Uterus (tissue), 4 donors: ENCODE measurements around the gene TTC3. TPM values are rescaled to one million over a fixed set of nuclear protein-coding genes. Genes with fewer than 3 reads are reported as not detected.
A peak's percentile ranks its signal among the peaks of the same experiment; 100 is the strongest.

ENCODE experiments used
- DNase-seq, 2 donors: peaks; one replicate each; pipeline ENCODE4 v3.0.0-alpha.2; 2019 to 2020
- H3K27ac ChIP-seq, 2 donors: fragments of 200-600 bp; sonication (generic); 1 replicate in 1 of 2; 2 replicates in 1 of 2; pipeline ENCODE4 v1.5.1; 2016 to 2018
- H3K27me3 ChIP-seq, 2 donors: fragments of 200-600 bp; sonication (generic); one replicate each; pipeline ENCODE4 v1.5.1; 2018 to 2019; ENCODE audit warnings: control low read depth in 1 of 2
- H3K36me3 ChIP-seq, 2 donors: fragments of 200-600 bp; sonication (generic); one replicate each; pipeline ENCODE4 v1.5.1; 2019; ENCODE audit warnings: control low read depth in 1 of 2
- H3K4me1 ChIP-seq, 2 donors: fragments of 200-600 bp; sonication (generic); one replicate each; pipeline ENCODE4 v1.5.1; 2018 to 2019; ENCODE audit warnings: control low read depth in 1 of 2
- H3K4me3 ChIP-seq, 2 donors: fragments of 200-600 bp; sonication (generic); 1 replicate in 1 of 2; 2 replicates in 1 of 2; pipeline ENCODE4 v1.5.1; 2018 to 2019; ENCODE audit warnings: mild to moderate bottlenecking in 1 of 2
- H3K9me3 ChIP-seq, 2 donors: fragments of 200-600 bp; sonication (generic); one replicate each; pipeline ENCODE4 v1.5.1; 2019; ENCODE audit warnings: control low read depth in 1 of 2
- CTCF ChIP-seq, 4 experiments: fragments of 200-600 bp in 2 of 4; fragments of 450-650 bp in 2 of 4; sonication (generic) in 2 of 4; IDR thresholded peaks; one replicate each; pipeline ENCODE4 v1.5.1; 2016 to 2019; ENCODE audit warnings: antibody characterized with exemption in 4 of 4, mild to moderate bottlenecking in 2 of 4, moderate library complexity in 1 of 4
- POLR2A ChIP-seq, 2 donors: fragments of 450-650 bp; IDR thresholded peaks; one replicate each; pipeline ENCODE4 v1.6.1; 2016; ENCODE audit warnings: antibody characterized with exemption in 2 of 2, mild to moderate bottlenecking in 1 of 2, moderate library complexity in 1 of 2
- intact Hi-C: fragments of 100-400 bp; cut with DNase I; formaldehyde crosslinking; loops from one replicate; pipeline ENCODE4 v1.15.1; 2023; ENCODE audit warnings: low total_unique reads
- total RNA-seq, 4 donors: library from RNA; depleted of rRNA in 3 of 4; stranded (reverse); fragments of >200 nt in 3 of 4; gene quantifications; one replicate each; pipeline versions ENCODE4 v1.1.0 to v1.2.4, GENCODE V29; 2014 to 2023
- donor health status: DM: yes; HTN: yes; CAD: no.

The TTC3 gene
- total RNA-seq, 4 donors from 2014 or later, result 104 to 522 (median 193) TPM

- Histone ChIP-seq H3K4me1 (no peaks in the 10 kb centered on the region), H3K9me3 (no peaks in the 10 kb centered on the region), H3K36me3 (no peaks in the 10 kb centered on the region), H3K27ac (no peak overlapping the region), H3K27me3 (no peaks in the 10 kb centered on the region), H3K4me3 (no peak overlapping the region)
- intact Hi-C loops, result no loop called here
- DNase-seq, result no peak
- TF ChIP-seq CTCF (IDR thresholded peaks at IDR 0.05), result no peak
Measured at GRCh38 chr21:37146320-37147235, 73.5 kb downstream of the TTC3 start.

- no peak for TF ChIP-seq POLR2A (IDR thresholded peaks at IDR 0.05)
- TF ChIP-seq CTCF (IDR thresholded peaks at IDR 0.05), result no peak
- DNase-seq, result no peak
- no peaks in the 10 kb centered on the region for H3K27me3 ChIP-seq
- H3K9me3 ChIP-seq, result no peaks in the 10 kb centered on the region
- intact Hi-C loops, result no loop called here
- H3K27ac ChIP-seq, result peak overlapping the region in 1 of 2 donors; percentile 11
- no peaks in the 10 kb centered on the region for H3K4me1 ChIP-seq
- no peaks in the 10 kb centered on the region for H3K36me3 ChIP-seq
- H3K4me3 ChIP-seq, result no peak overlapping the region
Measured at GRCh38 chr21:37149411-37149810, 76.4 kb downstream of the TTC3 start.

GRCh38 chr21:37153196-37153934 is 80.3 kb downstream of the TTC3 start:
- H3K27ac ChIP-seq, result peak overlapping the region; percentile 73
- H3K36me3 ChIP-seq, result no peaks in the 10 kb centered on the region
- H3K27me3 ChIP-seq, result no peaks in the 10 kb centered on the region
- no peak overlapping the region for H3K4me3 ChIP-seq
- intact Hi-C loops, result no loop called here
- H3K9me3 ChIP-seq, result no peaks in the 10 kb centered on the region
- H3K4me1 ChIP-seq, result no peaks in the 10 kb centered on the region
- TF ChIP-seq CTCF (IDR thresholded peaks at IDR 0.05), result no peak
- no peak for TF ChIP-seq POLR2A (IDR thresholded peaks at IDR 0.05)
- peak; percentile 66 to 70 for DNase-seq

- H3K36me3 ChIP-seq, result no peaks in the 10 kb centered on the region
- intact Hi-C loops, result no loop called here
- no peaks in the 10 kb centered on the region for H3K9me3 ChIP-seq
- no peak for TF ChIP-seq CTCF (IDR thresholded peaks at IDR 0.05)
- no peak for TF ChIP-seq POLR2A (IDR thresholded peaks at IDR 0.05)
- peak; percentile 71 to 78 for DNase-seq
- no peak overlapping the region for H3K4me3 ChIP-seq
- no peaks in the 10 kb centered on the region for H3K27me3 ChIP-seq
- no peaks in the 10 kb centered on the region for H3K4me1 ChIP-seq
- H3K27ac ChIP-seq, result peak overlapping the region; percentile 73
Measured at GRCh38 chr21:37153935-37154350, 80.9 kb downstream of the TTC3 start.

- DNase-seq, result no peak
- no peak overlapping the region for H3K4me3 ChIP-seq
- H3K9me3 ChIP-seq, result no peaks in the 10 kb centered on the region
- H3K27me3 ChIP-seq, result no peaks in the 10 kb centered on the region
- H3K36me3 ChIP-seq, result no peaks in the 10 kb centered on the region
- peak overlapping the region; percentile 13 to 41 for H3K27ac ChIP-seq
- intact Hi-C loops, result no loop called here
- no peak for TF ChIP-seq POLR2A (IDR thresholded peaks at IDR 0.05)
- TF ChIP-seq CTCF (IDR thresholded peaks at IDR 0.05), result peak in 1 of 4 experiments; percentile 7
- H3K4me1 ChIP-seq, result no peaks in the 10 kb centered on the region
Measured at GRCh38 chr21:37155186-37155585, 82.1 kb downstream of the TTC3 start.
